Colonic mucosa (tissue), 4 donors: Measurements from ENCODE around the gene UBE3C. TPM values are rescaled to one million over a fixed set of nuclear protein-coding genes. Genes with fewer than 3 reads are reported as not detected.

ENCODE experiments used
- DNase-seq: peaks from one replicate; pipeline ENCODE4 v3.0.0-alpha.2; 2020
- H3K27ac ChIP-seq: fragments of 200-600 bp; one replicate; pipeline ENCODE4 v1.8.0; 2021
- H3K27me3 ChIP-seq: fragments of 200-600 bp; one replicate; pipeline ENCODE4 v1.8.0; 2021
- H3K36me3 ChIP-seq: fragments of 200-600 bp; one replicate; pipeline ENCODE4 v1.8.0; 2021
- H3K4me1 ChIP-seq: fragments of 200-600 bp; one replicate; pipeline ENCODE4 v1.8.0; 2021; ENCODE audit warnings: mild to moderate bottlenecking
- H3K4me3 ChIP-seq: fragments of 200-600 bp; one replicate; pipeline ENCODE4 v1.8.0; 2021
- H3K9ac ChIP-seq, 2 donors: one replicate each; pipeline ENCODE4 v1.7.0; 2013; ENCODE audit warnings: control low read depth in 2 of 2, low read depth in 2 of 2, low read length in 2 of 2
- H3K9me3 ChIP-seq: fragments of 200-600 bp; one replicate; pipeline ENCODE4 v1.8.0; 2021
- intact Hi-C: fragments of 100-400 bp; cut with DNase I; formaldehyde crosslinking; loops from one replicate; pipeline ENCODE4 v1.14.1; 2022
- total RNA-seq, 2 donors: library from RNA; stranded (reverse); fragmentation: NEBNext Ultra II Directional in 1 of 2; extraction: Animal tissue kit (Norgen Biotek cat#: 25700) in 1 of 2; gene quantifications; one replicate each; pipeline ENCODE4 v1.2.1, GENCODE V29; 2021
- TF ChIP-seq, protein P1 (sequence below): fragments of 200-600 bp; IDR thresholded peaks from one replicate; pipeline ENCODE4 v1.8.0; 2022; ENCODE audit warnings: antibody characterized with exemption, mild to moderate bottlenecking
- donor health status: healthy.
- donor health status: DM: no; HTN: no; CAD: no.
- donor health status: DM: no; HTN: no; CAD: no.

UBE3C gene
- total RNA-seq, 2 donors from 2014 or later, result 50.9 to 60.7 TPM

DNA sequence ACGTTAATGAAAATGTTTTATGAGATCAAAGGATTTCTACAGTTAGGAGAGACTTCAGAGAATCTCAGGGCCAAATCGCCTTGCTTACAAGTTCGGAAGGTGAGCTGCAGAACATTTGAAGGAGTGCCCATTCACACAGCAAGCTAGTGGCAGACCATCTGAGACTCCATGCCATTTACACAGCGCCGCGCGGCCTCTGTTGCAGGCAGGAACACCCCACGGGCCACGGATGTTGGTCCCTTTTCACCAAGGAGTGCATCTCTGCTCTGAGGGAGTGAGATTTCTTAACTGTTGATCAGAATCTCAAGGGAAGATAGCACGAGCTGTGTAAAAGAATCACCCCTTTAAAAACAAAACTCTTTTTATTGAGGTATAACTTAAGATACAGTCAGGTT lies 1.8 kb downstream of the UBE3C start:
- TF ChIP-seq, protein P1, sequence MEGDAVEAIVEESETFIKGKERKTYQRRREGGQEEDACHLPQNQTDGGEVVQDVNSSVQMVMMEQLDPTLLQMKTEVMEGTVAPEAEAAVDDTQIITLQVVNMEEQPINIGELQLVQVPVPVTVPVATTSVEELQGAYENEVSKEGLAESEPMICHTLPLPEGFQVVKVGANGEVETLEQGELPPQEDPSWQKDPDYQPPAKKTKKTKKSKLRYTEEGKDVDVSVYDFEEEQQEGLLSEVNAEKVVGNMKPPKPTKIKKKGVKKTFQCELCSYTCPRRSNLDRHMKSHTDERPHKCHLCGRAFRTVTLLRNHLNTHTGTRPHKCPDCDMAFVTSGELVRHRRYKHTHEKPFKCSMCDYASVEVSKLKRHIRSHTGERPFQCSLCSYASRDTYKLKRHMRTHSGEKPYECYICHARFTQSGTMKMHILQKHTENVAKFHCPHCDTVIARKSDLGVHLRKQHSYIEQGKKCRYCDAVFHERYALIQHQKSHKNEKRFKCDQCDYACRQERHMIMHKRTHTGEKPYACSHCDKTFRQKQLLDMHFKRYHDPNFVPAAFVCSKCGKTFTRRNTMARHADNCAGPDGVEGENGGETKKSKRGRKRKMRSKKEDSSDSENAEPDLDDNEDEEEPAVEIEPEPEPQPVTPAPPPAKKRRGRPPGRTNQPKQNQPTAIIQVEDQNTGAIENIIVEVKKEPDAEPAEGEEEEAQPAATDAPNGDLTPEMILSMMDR, result no peak
- no peaks in the 10 kb centered on the region for H3K27me3 ChIP-seq
- DNase-seq, result no peak
- peak overlapping the region in 1 of 2 donors; percentile 95 for H3K9ac ChIP-seq
- H3K9me3 ChIP-seq, result no peaks in the 10 kb centered on the region
- H3K27ac ChIP-seq, result no peak overlapping the region
- H3K36me3 ChIP-seq, result no peaks in the 10 kb centered on the region
- intact Hi-C loops, result loop anchor here (5.0 kb wide), 1 partner anchor 178 kb away; no protein-coding TSS in a partner anchor
- H3K4me3 ChIP-seq, result no peak overlapping the region
- H3K4me1 ChIP-seq, result peaks cover 5% of the 10 kb centered on the region

DNA sequence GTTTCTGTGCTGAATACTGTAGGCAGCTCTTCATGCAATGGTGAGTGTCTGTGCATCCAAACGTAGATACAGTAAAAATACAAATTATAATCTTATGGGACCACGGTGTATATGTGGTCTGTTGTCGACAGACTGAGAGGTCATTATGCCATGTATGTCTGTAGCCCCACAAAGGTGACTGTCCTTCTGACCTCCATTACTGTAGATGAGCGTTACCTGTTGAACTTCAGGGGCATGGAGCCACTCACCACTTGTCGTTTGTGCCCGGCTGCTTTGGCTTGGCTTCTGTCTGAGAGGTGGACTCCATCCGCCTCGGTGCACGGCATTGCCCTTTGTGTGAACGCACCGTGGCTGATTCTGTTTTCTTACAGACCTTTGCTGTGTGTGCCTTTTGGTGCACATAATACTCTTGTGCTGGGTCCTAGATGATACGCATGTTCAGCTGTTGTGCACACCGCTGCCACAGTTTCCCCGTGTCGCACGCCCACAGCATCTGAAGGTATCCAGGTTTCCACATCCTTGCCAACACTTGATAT lies 2.9 kb downstream of the UBE3C start:
- Histone ChIP-seq H3K9me3 (no peaks in the 10 kb centered on the region), H3K27ac (no peak overlapping the region), H3K27me3 (no peaks in the 10 kb centered on the region), H3K4me1 (peaks cover 5% of the 10 kb centered on the region), H3K4me3 (no peak overlapping the region), H3K9ac (no peak overlapping the region), H3K36me3 (no peaks in the 10 kb centered on the region)
- intact Hi-C loops, result loop anchor here (5.0 kb wide), 1 partner anchor 179 kb away; no protein-coding TSS in a partner anchor
- no peak for DNase-seq
- TF ChIP-seq, protein P1, result no peak

DNA sequence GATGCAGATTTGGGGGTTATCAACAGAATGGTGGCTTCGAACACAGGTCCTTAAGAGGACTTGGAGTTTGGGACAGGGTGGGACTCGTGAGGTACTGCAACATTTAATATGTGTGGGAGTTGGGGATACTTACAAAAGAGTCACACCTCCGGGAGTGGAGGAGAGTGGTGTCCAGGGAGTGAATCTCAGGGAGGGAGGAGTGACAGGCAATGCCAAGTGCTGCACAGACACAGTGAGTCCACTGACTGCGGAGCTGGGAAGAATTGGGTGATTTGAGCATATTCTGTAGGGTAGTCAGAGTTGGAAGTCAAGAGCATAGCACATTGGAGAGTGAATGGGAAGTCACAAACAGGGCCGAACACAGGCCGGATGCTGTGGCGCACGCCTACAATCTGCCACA lies 5.1 kb downstream of the UBE3C start:
- TF ChIP-seq, protein P1, result no peak
- Histone ChIP-seq H3K4me1 (peaks cover 5% of the 10 kb centered on the region), H3K9me3 (no peaks in the 10 kb centered on the region), H3K9ac (no peak overlapping the region), H3K27me3 (no peaks in the 10 kb centered on the region), H3K4me3 (no peak overlapping the region), H3K27ac (no peak overlapping the region), H3K36me3 (no peaks in the 10 kb centered on the region)
- DNase-seq, result no peak
- intact Hi-C loops, result loop anchor here (5.0 kb wide), 1 partner anchor 181 kb away; no protein-coding TSS in a partner anchor

DNA sequence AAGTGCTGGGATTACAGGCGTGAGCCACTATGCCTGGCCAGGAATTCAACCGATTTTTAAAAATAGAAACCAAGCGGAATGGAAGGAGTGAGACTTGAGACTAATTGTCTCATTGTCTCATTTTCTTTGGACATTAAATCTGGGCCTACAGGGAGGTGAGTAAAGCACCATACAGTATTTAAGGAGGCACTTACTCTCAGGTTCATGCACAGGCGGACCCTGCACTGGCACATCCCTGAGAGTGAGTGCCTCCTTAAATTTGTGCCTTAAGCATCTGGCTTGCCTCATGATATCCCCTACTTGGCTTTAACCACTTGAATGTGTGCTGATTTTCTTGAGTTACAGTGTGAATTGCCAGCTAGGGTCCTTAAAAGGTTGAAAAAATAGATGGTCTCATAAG lies 10.6 kb downstream of the UBE3C start:
- Histone ChIP-seq H3K4me1 (no peaks in the 10 kb centered on the region), H3K27ac (no peak overlapping the region), H3K9ac (no peak overlapping the region), H3K27me3 (no peaks in the 10 kb centered on the region), H3K9me3 (no peaks in the 10 kb centered on the region), H3K4me3 (no peak overlapping the region), H3K36me3 (no peaks in the 10 kb centered on the region)
- intact Hi-C loops, result no loop called here
- TF ChIP-seq, protein P1, result no peak
- DNase-seq, result no peak

DNA sequence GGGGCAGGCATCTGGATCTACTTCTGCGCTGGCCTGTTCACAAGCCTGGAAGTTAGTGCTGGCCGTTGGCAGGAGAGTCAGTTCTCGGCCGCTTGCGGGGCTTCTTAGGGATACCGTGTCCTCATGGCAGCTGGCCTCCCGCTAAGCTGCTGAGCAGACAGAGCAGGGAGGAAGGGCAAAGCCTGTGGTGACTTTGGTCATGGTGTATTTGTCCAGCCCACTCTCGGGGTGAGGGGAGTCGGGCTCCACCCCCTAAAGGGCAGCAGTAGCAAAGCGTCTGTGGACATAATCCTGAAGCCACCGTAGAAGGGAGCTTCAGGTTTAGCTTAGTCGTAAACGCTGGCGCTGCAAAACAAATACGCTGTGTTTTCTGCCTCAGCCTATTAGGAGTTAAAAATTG lies 12.2 kb downstream of the UBE3C start:
- H3K27me3 ChIP-seq, result no peaks in the 10 kb centered on the region
- H3K9ac ChIP-seq, result no peak overlapping the region
- TF ChIP-seq, protein P1, result no peak
- no peaks in the 10 kb centered on the region for H3K4me1 ChIP-seq
- intact Hi-C loops, result no loop called here
- no peak overlapping the region for H3K27ac ChIP-seq
- DNase-seq, result no peak
- no peak overlapping the region for H3K4me3 ChIP-seq
- H3K36me3 ChIP-seq, result no peaks in the 10 kb centered on the region
- no peaks in the 10 kb centered on the region for H3K9me3 ChIP-seq
